SK-N-SH (cell line): ENCODE measurements around the gene C1orf35.

Experiments used
- ELF1 ChIP-seq: IDR thresholded peaks from 2 replicates; pipeline ENCODE4 v1.4.0; 2012
- EP300 ChIP-seq, 2 experiments: IDR thresholded peaks; 2 replicates each; pipeline versions ENCODE4 v1.4.0 to v1.6.1; 2012; ENCODE audit warnings: borderline replicate concordance in 1 of 2, low read depth in 1 of 2, low read length in 1 of 2
- NRF1 ChIP-seq: IDR thresholded peaks from 2 replicates; pipeline ENCODE4 v1.6.1; 2012; ENCODE audit warnings: low read depth, mild to moderate bottlenecking, low read length
- TAF1 ChIP-seq: IDR thresholded peaks from 2 replicates; pipeline ENCODE4 v1.6.1; 2012; ENCODE audit warnings: low read depth, mild to moderate bottlenecking, low read length, moderate library complexity, borderline replicate concordance
- TF ChIP-seq, protein P1 (sequence below): fragments of 200-600 bp; sonication (generic); IDR thresholded peaks from 2 replicates; pipeline ENCODE4 v1.6.1; 2017; ENCODE audit warnings: antibody characterized with exemption, mild to moderate bottlenecking, moderate library complexity
- TF ChIP-seq, protein P2 (sequence below): fragments of 150-350 bp; IDR thresholded peaks from 2 replicates; pipeline ENCODE4 v1.6.1; 2017; ENCODE audit warnings: antibody characterized with exemption, low read length, low read depth, borderline replicate concordance

DNA sequence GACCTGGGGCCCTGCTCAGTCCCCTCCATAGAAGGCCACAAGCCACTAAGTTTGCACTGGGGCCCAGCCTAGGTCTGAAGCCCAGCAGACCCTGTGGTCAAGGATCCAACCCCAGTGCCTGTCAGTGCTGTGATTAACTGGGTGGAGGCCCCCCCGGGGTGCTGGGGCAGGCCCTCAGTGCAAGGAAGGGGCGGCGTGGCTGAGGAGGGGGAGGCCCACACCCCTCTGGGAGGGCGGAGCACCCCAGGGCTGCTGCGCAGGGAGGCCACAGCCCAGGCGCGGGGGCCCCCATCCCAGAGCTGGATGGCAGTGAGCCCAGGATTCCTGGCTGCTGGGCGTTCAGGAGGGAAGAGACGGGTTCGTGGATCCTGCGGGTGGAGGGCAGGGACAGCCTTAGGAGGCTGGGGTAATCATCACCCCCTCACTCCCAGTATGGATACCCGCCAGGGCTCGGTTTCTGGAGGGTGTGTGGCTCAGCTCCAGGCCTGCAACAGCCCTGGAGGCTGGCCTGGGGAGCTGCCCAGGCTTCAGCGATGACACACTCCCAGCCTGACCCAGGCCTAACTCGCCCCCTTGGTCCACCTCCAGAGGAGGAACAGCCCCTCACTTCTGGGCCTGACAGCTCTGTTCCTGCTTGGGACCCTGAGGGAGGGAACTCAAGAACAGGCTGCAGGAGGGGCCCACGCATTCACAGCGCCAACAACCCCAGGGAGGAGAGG lies 47.5 kb upstream of the C1orf35 start:
- TF ChIP-seq, protein P1, sequence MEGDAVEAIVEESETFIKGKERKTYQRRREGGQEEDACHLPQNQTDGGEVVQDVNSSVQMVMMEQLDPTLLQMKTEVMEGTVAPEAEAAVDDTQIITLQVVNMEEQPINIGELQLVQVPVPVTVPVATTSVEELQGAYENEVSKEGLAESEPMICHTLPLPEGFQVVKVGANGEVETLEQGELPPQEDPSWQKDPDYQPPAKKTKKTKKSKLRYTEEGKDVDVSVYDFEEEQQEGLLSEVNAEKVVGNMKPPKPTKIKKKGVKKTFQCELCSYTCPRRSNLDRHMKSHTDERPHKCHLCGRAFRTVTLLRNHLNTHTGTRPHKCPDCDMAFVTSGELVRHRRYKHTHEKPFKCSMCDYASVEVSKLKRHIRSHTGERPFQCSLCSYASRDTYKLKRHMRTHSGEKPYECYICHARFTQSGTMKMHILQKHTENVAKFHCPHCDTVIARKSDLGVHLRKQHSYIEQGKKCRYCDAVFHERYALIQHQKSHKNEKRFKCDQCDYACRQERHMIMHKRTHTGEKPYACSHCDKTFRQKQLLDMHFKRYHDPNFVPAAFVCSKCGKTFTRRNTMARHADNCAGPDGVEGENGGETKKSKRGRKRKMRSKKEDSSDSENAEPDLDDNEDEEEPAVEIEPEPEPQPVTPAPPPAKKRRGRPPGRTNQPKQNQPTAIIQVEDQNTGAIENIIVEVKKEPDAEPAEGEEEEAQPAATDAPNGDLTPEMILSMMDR, result no peak
- TF ChIP-seq, protein P2, sequence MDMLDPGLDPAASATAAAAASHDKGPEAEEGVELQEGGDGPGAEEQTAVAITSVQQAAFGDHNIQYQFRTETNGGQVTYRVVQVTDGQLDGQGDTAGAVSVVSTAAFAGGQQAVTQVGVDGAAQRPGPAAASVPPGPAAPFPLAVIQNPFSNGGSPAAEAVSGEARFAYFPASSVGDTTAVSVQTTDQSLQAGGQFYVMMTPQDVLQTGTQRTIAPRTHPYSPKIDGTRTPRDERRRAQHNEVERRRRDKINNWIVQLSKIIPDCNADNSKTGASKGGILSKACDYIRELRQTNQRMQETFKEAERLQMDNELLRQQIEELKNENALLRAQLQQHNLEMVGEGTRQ, result no peak
- TF ChIP-seq EP300 (IDR thresholded peaks at IDR 0.05; ENCODE audit: borderline replicate concordance in 1 of 2, low read depth in 1 of 2, low read length in 1 of 2) (no peak), ELF1 (no peak), NRF1 (no peak), TAF1 (no peak)
